ENCODE results near the gene ANXA9.

- TF ChIP-seq CTCF (IDR thresholded peaks at IDR 0.05; ENCODE audit: low read length) (no peak), EZH2 (IDR thresholded peaks at IDR 0.05; ENCODE audit: borderline replicate concordance, low read length) (no peak)
These were observed 3.2 kb downstream of the ANXA9 start for GRCh38 chr1:150985179-150985825.
